Pons (tissue), 1 donor: ENCODE results near the gene CMTM7.
A peak's percentile ranks its signal among the peaks of the same experiment; 100 is the strongest.
"Not testable (repeated sequence)": the region's sequence is repeated elsewhere in the genome, so short reads cannot be mapped to it uniquely, and the experiment has no call there.

Experiments
- DNase-seq: peaks from one replicate; pipeline ENCODE4 v3.0.0-alpha.2; 2016; ENCODE audit warnings: low spot score

Gene CMTM7

DNA sequence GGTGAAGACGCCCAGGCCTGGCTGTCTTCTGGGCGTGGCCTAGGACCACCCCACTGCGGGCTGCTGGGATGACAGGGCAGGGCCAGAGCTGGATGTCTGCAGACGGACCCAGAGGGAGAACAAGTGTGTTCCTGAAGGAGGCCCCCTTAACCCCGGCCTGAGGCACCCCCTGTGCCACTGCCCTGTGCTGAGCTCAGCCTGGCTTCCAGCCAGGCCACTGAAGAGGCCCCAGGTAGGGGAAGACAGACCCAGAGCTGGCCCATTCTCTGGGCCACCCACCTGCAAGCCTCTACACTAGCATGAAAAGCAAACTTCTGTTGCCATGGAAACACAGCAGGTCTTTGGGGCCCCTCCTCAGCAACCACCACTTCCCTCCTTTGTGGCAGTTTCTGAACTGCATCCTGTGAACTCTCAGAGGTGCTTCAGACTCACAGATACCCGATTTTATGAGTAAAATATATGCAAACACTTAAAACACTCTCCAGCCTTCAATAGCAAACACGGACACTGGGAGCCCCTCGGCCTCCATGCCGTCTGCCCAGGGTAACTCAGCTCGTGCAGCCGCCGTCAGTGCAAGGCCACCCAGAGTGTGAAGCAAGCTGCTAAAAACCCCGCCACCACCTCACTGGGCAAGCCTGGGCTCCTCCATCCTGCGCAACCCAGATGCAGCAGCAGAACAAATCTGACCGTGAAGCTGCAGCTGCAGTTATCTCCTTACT lies 68.5 kb downstream of the CMTM7 start:
- DNase-seq = no peak

DNA sequence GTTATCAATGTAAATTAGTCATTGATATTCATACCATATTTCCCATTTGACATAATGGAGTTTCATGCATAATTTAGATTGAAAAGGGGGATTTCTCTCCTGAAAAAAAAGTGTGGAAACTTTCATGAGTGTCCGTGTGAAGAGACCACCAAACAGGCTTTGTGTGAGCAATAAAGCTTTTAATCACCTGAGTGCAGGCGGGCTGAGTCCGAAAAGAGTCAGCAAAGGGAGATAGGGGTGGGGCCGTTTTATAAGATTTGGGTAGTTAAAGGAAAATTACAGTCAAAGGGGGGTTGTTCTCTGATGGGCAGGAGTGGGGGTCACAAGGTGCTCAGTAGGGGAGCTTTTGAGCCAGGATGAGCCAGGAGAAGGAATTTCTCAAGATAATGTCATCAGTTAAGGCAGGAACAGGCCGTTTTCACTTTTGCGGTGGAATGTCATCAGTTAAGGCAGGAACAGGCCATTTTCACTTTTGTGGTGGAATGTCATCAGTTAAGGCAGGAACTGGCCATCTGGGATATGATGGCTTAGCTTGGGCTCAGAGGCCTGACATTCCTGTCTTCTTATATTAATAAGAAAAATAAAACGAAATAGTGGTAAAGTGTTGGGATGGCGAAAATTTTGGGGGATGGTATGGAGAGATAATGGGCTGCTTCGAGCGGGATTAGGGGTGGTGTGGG lies 69.3 kb downstream of the CMTM7 start:
- not testable (repeated sequence) for DNase-seq

DNA sequence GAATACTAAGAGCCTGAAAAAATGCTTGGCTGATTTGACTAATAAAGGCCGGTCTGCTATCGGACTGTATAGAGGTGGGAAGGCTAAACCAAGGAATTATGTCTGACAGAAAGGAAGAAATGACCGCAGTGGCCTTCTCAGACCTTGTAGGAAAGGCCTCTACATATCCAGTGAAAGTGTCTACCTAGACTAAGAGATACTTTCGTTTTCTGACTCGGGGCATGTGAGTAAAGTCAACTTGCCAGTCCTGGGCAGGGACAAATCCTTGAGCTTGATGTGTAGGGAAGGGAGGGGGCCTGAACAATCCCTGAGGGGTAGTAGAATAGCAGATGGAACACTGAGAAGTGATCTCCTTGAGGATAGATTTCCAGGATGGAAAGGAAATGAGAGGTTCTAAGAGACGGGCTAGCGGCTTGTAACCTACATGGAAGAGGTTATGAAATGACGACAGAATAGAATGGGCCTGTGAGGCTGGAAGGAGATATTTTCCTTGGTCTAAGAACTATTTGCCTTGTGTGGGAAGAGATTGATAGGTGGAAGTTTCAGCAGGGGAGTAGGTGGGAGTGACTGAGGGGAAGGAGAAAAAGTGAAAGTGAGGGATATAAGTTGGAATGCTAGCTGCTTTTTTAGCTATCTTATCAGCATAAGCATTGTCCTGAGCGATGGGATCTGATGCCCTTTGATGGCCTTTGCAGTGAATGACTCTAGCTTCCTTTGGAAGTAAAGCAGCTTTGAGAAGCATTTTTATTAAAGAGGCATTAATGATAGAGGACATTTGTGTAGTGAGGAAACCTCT lies 70.7 kb downstream of the CMTM7 start:
- not testable (repeated sequence) for DNase-seq

DNA sequence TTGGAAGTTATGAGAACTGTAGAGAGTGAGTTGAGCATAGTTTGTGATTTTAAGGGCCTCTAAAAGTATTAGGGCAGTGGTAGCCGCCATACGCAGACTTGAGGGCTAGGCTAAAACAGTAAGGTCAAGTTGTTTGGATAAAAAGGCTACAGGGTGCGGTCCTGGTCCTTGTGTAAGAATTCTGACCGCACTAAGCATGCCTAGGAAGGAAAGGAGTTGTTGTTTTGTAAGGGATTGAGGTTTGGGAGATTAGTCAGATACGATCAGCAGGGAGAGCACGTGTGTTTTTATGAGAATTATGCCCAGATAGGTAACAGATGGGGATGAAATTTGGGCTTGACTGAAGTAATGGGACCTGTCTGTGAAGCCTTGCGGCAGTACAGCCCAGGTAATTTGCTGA lies 71.8 kb downstream of the CMTM7 start:
- not testable (repeated sequence) for DNase-seq

DNA sequence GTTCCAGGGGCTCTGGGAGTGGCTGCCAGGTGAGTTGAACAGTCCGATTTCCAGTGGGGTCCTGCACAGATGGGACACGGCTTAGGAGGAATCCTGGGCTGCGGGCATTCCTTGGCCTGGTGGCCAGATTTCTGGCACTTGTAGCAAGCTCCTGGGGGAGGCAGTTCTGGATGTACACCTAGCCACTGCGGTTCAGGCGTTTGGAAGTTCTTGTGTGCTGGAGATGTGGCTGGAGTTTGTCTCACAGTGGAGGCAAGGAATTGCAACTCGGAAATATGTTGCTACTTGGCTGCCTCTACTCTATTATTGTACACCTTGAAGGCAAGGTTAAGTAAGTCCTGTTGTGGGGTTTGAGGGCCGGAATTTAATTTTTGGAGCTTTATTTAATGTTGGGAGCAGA lies 73.1 kb downstream of the CMTM7 start:
- not testable (repeated sequence) for DNase-seq

DNA sequence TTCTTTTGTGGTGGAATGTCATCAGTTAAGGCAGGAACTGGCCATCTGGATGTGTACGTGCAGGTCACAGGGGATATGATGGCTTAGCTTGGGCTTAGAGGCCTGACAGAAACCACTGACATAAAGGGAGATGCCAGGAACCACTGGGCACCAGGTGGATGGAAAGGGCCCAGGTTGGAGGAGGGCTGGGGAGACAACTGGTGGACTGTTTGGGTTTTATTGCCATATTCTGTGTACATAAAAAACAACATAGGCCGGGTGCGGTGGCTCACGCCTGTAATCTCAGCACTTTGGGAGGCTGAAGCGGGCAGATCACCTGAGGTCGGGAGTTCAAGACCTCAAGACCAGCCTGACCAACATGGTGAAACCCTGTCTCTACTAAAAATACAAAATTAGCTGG lies 75.2 kb downstream of the CMTM7 start:
- not testable (repeated sequence) for DNase-seq

DNA sequence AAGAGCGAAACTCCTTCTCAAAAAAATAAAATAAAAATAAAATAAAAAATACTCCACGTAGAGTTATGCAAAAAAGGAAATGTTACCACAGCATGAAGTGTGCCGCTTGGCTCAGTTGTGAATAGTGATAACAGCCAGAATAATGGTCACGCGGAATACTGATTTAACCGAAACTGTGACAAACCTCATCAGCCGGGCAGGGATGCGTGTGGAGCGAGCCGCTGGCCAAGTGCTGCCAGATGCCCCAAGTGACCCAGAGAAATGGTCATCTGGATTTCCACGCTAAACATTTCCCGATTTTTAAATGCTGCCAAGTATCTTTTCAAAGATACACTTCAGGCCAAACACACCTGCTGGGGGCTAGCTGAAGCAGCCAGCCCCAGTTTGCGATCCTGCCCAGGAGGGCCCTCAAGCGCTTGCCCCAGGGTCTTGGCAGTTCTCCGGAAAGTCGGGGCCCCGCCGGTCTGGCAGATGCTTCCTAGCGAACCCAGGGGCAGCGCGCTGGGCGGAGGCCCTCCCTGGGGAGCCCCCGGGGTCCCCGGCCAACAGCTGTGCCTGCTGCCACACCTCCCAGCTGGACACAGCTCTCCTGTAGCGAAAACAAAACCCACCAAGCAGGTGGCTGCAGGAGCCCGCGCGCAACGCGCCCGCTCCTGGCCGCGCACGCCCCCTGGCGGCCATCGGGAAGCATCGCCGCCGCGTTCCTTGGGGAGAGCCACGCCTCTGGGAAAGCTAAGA lies 75.8 kb downstream of the CMTM7 start:
- peak; percentile 68 for DNase-seq

DNA sequence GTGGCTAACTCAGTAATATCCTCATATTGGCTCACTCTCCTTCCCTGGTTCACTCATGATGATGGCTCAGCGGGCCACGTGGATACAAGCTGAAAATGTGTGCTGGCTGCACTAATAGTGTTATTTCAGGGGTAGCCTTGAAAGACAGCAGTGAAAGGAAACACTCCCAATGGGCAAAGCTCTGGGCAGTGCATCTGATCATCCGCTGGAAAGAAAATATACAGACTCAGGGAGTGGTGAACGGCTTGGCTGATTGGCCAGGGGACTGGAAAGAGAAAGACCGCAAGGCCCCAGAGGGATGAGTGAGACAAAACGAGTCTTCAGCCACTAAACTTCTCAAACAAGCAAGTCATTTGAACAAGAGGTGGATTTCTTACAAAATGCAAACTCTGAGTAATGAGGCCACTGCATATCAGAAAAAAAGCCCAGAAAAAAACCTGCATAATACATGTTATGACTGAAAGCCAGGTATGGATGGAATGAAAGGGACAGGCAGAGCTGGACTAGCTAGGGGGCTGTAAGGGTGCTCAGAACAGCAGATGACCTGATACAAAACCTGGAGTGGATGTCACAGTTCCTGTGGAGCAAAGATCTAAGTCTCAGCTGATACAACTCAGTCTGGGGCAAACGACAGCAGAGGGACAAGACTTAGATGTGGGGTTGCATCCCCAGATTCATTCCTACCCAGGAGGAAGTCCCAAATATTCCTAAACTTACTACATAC lies 77.7 kb downstream of the CMTM7 start:
- no peak for DNase-seq

DNA sequence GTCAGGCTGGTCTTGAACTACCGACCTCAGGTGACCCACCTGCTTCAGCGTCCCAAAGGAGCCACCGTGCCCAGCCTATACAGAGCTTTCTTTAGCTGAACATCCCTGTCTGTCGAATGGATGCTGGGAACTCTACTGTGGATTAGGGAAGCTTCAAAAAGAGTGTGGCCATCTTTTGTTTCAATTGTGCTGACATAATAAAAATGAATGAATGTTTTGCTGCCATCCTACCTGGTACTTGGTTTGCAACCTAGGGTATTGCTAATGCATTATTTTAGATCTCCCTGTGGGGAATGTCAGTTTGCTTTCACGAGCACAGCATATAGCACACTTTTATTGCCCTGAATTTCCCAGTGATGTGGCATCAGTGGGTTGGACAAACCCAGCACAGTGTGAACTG lies 78.7 kb downstream of the CMTM7 start:
- no peak for DNase-seq

DNA sequence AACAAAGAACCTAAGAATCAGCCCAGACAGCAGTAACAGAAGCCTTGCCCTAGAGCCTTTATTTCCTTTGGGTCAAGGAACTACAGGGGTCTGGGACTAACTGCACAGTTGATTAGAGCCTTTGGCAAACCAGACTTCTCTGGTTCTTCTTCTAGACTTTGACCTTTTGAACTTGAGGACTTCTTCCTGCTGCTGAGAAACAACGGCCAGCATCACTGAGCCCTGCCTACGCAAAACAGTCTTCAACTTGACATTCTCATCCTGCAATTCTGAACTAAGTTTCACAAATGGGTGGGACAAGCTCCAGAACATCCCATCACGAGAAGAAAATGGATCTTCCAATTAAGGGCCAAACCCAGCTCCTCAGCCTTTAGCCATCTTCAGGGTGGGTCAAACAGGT lies 79.6 kb downstream of the CMTM7 start:
- DNase-seq = no peak

DNA sequence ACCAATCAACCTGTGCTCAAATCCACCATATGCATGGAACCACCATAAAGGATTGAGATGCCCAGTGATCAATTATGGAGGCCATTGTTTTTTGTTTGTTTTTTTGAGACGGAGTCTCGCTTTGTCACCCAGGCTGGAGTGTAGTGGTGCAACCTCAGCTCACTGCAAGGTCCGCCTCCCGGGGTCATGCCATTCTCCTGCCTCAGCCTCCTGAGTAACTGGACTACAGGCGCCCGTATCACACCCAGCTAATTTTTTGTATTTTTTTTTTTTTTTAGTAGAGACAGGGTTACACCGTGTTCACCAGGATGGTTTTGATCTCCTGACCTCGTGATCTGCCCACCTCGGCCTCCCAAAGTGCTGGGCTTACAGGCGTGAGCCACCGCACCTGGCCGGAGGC lies 80.5 kb downstream of the CMTM7 start:
- not testable (repeated sequence) for DNase-seq

DNA sequence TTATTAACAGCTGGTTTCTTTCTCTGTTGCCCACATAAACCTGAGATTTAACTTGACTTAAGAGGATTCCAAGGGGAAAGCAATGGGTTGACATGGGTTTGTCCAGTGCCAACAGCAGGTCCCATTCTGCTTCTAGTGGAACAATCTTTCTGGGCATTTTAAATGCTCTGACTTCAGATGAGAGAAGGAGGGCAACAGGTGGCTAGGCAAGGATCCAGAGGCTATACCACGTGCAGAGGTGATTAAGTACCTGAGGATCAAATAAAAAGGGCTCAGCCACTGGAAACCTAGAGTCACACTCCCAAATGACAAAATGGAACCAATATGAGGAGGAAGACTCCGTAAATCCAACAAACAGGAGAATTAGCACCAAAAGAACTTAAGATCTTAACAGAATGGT lies 82.5 kb downstream of the CMTM7 start:
- DNase-seq = no peak

DNA sequence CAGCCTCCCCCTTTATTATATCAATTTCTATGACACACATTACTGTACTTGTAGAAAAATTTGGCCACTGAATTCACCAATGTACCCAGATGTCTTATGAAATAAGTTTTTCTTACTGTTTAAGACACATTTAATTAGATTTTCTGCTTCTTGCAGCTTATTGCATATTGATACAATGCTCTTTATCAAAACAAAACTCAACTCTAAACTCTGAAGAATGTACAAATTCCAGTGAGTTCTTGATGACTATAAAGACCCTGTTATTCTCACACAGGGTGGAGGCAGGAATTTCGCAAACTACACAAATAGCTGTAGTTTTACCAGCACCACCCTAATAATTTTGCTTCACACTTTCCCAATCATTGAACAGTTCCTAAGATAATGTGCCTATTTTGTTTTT lies 89.0 kb downstream of the CMTM7 start:
- no peak for DNase-seq

DNA sequence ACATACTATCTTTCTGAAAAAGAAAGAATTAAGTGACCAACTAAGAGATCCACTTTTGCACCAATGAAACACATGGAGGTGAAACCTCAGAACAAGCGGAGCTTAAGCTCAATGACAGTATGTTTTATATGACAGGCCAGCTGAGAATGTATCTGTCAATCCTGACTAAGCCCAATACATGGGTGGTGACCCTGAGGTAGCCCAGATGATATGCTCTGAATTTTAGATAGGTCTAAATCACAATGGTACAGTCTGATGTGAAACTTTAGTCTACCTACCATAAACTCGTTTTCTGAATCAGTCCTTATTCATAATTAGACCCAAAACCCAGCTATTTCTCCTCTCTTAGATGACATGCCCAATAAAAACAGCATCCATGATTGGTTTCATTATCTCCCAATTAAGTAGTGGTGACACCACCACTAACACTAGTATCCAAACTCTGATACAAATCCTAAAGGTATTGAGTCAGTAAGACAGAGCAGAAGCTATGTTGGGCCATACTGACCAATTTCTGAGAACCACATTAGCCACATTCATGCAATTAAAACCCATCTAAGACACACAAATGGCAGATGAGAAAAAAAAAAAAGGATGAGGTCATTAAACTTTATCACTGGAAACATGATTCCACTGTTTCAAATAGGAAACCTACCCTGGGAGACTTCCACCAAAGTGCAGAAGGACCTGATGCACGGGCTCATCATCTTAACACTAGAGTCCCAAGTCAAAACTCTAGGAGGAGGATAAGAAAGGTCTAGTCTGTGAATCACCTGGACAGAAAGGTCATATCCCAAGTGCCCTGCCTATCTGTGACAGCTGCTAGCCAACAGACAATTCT lies 90.4 kb downstream of the CMTM7 start:
- no peak for DNase-seq

DNA sequence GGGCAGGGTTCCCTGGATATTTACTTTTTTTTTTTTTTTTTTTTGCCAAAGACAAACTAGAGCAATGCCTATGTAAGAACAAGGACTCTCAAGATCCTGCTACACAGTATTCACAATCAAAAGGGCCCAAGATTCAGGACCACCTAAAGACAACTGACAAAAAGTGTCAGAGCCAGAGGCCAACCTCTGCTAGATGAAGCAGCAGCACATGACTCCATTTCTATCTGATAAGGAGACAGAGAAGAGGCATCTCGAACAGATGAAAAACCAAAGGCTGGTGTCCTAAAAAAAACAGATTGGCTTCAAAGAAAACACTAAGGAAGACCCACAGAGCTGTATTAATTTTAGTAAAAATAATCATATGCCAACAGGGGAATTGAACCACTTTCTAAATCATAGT lies 91.0 kb downstream of the CMTM7 start:
- DNase-seq = no peak

DNA sequence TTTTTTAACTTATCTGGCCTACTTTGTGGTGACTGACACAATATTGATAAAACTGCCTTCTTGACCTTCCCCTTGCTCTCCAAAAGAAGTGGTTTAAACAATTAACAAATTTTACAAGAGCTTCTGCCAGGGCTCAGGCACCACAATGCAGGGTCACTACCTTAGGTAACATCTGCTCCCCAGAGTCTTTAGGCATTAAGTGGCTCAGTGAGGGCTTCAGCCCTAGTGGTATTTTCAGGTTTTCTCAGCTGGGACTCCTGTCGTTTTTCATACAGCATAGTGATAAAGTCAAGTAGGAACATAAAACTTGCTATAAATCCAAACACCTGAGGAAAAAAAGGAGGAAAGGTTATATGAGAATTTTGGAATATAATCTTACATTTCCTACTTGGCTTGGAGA lies 92.1 kb downstream of the CMTM7 start:
- no peak for DNase-seq

DNA sequence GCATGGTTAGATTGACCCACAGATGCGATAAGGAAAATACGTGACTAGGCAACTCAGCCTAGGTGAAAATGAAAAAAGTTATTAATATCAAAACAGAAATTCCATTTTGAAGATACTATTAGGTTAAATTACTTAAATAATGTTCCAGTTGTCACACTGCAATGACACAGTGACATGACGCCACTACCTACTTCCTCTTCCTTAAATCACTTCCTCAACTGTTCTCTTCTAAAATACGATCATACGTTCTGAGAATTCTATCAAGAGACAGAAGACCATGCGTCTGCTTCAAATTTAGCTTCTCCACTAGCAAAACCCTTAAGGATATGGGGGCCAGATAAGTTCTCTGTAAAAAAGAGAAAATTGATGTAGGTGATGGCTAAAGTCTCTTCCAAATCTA lies 92.8 kb downstream of the CMTM7 start:
- peak; percentile 68 for DNase-seq

DNA sequence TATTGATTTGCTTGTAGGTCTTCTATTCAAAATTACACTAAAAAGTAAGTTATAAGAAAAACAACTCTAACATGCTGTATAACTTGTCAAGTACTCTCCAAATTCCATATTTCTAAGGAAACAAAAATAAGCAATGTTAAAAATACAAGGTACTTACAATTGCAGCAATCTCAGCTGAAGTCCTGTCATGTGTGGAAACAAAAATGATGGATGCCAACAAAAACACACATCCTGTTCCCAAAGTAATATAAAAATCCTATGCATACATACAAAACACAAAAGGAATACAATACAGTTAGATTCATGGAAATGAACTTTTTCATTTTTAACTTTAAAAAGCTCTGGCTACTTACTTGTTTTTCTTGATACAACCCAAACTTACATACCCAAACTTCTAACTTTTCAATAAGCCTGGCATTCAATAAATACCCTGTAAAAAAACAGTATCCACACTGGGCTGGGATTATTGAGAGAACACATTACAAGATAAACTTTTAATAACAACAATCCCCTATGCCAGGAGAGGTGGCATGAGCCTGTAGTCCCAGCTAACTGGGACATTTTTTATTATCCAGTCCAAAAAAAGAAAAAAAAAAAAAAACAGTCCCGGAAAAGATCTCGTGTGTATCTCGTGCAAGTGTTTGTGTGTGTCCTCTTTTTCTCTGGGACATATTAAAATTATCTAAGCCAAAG lies 96.3 kb downstream of the CMTM7 start:
- no peak for DNase-seq

DNA sequence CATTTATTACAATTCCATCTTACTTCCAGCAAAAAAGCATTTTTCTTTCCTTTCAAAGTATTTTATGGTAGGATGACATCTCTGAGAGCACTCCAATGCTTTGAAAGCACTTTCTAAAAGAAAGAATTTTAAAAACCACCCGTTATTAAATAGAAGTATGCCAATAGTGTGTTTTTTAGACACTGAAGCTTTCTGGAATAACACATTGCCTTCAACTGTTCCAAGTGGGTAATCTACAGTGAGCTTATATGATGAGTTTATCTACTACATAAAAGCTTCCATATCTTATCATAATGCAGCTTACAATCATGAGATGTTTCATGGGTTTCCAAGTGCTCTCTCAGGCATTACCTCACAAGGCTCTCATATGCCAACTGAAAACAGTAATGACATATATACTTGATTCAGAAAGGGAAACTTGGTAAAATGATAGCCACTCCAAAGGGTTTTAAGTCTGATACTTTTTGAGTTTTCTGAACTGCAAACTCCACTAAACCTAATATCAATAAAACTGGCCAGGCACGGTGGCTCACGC lies 96.9 kb downstream of the CMTM7 start:
- DNase-seq = no peak
